GM21381 (cell line): ENCODE results near the gene FRYL.
"Not testable (repeated sequence)": the region's sequence is repeated elsewhere in the genome, so short reads cannot be mapped to it uniquely, and the experiment has no call there.

Source experiments
- ATAC-seq: cut with Tn5 transposase; IDR thresholded peaks from one replicate; pipeline ENCODE4 v1.9.1; 2021; ENCODE audit warnings: mild to moderate bottlenecking, moderate library complexity; ENCODE audit not compliant: unreplicated experiment

The FRYL gene

GRCh38 chr4:48668254-48669017 is 111.6 kb downstream of the FRYL start:
- no peak for ATAC-seq

GRCh38 chr4:48667148-48667547 is 112.9 kb downstream of the FRYL start:
- no peak for ATAC-seq

- ATAC-seq, result no peak
Observed at GRCh38 chr4:48665555-48666186, 114.4 kb downstream of the FRYL start.

GRCh38 chr4:48664938-48665337 is 115.1 kb downstream of the FRYL start:
- no peak for ATAC-seq

- no peak for ATAC-seq
Observed at GRCh38 chr4:48661391-48661790, 118.7 kb downstream of the FRYL start.

- no peak for ATAC-seq
Observed at GRCh38 chr4:48660347-48660746, 119.7 kb downstream of the FRYL start.

GRCh38 chr4:48654015-48654664 is 125.9 kb downstream of the FRYL start:
- ATAC-seq, result no peak

GRCh38 chr4:48653217-48654014 is 126.7 kb downstream of the FRYL start:
- no peak for ATAC-seq

- no peak for ATAC-seq
Observed at GRCh38 chr4:48651914-48652313, 128.2 kb downstream of the FRYL start.

GRCh38 chr4:48649505-48649904 is 130.6 kb downstream of the FRYL start:
- ATAC-seq, result no peak

GRCh38 chr4:48645225-48645794 is 134.8 kb downstream of the FRYL start:
- ATAC-seq, result no peak

- ATAC-seq, result no peak
Observed at GRCh38 chr4:48642421-48643374, 137.4 kb downstream of the FRYL start.

GRCh38 chr4:48641401-48641800 is 138.7 kb downstream of the FRYL start:
- ATAC-seq, result no peak

- ATAC-seq, result no peak
Observed at GRCh38 chr4:48640699-48641098, 139.4 kb downstream of the FRYL start.

- ATAC-seq, result no peak
Observed at GRCh38 chr4:48640225-48640624, 139.9 kb downstream of the FRYL start.

GRCh38 chr4:48639807-48640206 is 140.3 kb downstream of the FRYL start:
- ATAC-seq, result no peak

GRCh38 chr4:48638586-48638985 is 141.5 kb downstream of the FRYL start:
- not testable (repeated sequence) for ATAC-seq

GRCh38 chr4:48636911-48637310 is 143.2 kb downstream of the FRYL start:
- no peak for ATAC-seq

- no peak for ATAC-seq
Observed at GRCh38 chr4:48635980-48636379, 144.1 kb downstream of the FRYL start.

GRCh38 chr4:48635310-48635709 is 144.8 kb downstream of the FRYL start:
- peak; percentile 47 for ATAC-seq
